ENCODE results near the gene SLC2A10.

Gene SLC2A10

GRCh38 chr20:46779831-46780230 lies 70.4 kb downstream of the SLC2A10 start:
- Histone ChIP-seq H3K27me3 (ENCODE audit: insufficient read depth, low read length) (no peaks in the 10 kb centered on the region), H3K4me3 (ENCODE audit: low read length) (no peak overlapping the region), H3K9ac (ENCODE audit: low read depth, low read length) (no peak overlapping the region), H3K27ac (ENCODE audit: low read length) (no peak overlapping the region), H3K9me3 (ENCODE audit: insufficient read depth, low read depth, low read length) (no peaks in the 10 kb centered on the region), H3K4me1 (ENCODE audit: insufficient read depth, low read length) (no peaks in the 10 kb centered on the region), H3K36me3 (ENCODE audit: insufficient read depth, low read depth, low read length) (no peaks in the 10 kb centered on the region)

DNA sequence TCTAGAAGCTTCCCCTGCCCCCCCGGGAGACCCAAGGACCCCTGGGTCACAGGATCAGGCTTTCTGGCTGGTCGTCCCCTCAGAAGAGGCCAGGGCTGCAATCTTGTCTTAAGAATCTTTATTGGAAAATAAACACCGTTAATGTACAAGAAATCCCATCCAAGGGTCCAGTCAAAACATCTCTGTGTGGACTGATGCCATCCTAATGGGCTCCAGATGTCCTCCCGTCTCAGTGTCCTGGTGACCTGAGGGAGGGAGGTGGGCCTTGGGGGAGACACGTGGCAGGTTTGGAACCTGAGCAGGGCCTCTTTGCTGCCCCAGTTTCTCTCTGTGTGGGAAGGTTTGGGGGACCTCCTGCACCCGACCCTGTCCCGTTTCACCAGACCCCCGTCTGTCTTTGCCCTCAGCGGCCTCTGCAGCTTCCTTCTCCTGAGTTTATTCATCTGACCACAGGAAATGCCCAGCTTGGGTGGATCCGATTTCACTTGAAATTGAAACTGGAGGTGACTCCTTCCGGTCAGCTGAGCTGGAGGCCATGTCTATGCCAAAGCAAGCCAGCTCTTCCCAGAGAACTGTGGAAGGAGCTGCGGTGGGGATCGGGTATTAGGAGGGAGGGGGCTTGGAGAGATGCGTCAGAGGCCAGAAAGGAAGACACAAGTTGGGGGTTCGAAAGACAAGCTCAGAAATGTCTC lies 75.1 kb downstream of the SLC2A10 start:
- H3K9me3 ChIP-seq (ENCODE audit: insufficient read depth, low read depth, low read length) = no peaks in the 10 kb centered on the region

More for the DNA sequence above, 75.1 kb downstream of the SLC2A10 start:
- H3K4me1 ChIP-seq (ENCODE audit: insufficient read depth, low read length) = no peaks in the 10 kb centered on the region
- no peaks in the 10 kb centered on the region for H3K36me3 ChIP-seq (ENCODE audit: insufficient read depth, low read depth, low read length)
- no peaks in the 10 kb centered on the region for H3K27me3 ChIP-seq (ENCODE audit: insufficient read depth, low read length)
- no peak overlapping the region for H3K4me3 ChIP-seq (ENCODE audit: low read length)
- no peak overlapping the region for H3K9ac ChIP-seq (ENCODE audit: low read depth, low read length)
- no peak overlapping the region for H3K27ac ChIP-seq (ENCODE audit: low read length)

Measured in iPS-20b (cell line).